Thoracic aorta (tissue), 2 donors: Measurements from ENCODE around the gene GAB2. TPM values are rescaled to one million over a fixed set of nuclear protein-coding genes. Genes with fewer than 3 reads are reported as not detected.

Source experiments
- ATAC-seq: fragments of 150-250 bp; one replicate; pipeline ENCODE4 v1.8.0; 2017; ENCODE audit warnings: low read depth; ENCODE audit not compliant: insufficient number of reproducible peaks, low FRiP score
- DNase-seq: peaks from one replicate; pipeline ENCODE4 v3.0.0-alpha.2; 2020; ENCODE audit warnings: low spot score
- H3K27ac ChIP-seq, 2 donors: fragments of 200-600 bp; sonication (generic); 1 replicate in 1 of 2; 2 replicates in 1 of 2; pipeline ENCODE4 v1.5.1; 2016; ENCODE audit warnings: mild to moderate bottlenecking in 2 of 2, moderate library complexity in 2 of 2
- H3K27me3 ChIP-seq: fragments of 200-600 bp; sonication (generic); replicated peaks from 2 replicates; pipeline ENCODE4 v1.6.0; 2016; ENCODE audit warnings: mild to moderate bottlenecking; ENCODE audit not compliant: insufficient read depth
- H3K36me3 ChIP-seq: fragments of 200-600 bp; sonication (generic); one replicate; pipeline ENCODE4 v1.5.1; 2016
- H3K4me1 ChIP-seq, 2 donors: fragments of 200-600 bp; sonication (generic); 1 replicate in 1 of 2; 2 replicates in 1 of 2; pipeline versions ENCODE4 v1.5.1 to v1.6.0; 2016; ENCODE audit warnings: low read depth in 2 of 2, mild to moderate bottlenecking in 1 of 2; ENCODE audit not compliant: control insufficient read depth in 1 of 2
- H3K4me3 ChIP-seq: fragments of 200-600 bp; sonication (generic); 2 replicates; pipeline ENCODE4 v1.5.1; 2016; ENCODE audit warnings: mild to moderate bottlenecking
- H3K9me3 ChIP-seq: fragments of 200-600 bp; sonication (generic); 2 replicates; pipeline ENCODE4 v1.5.1; 2016
- total RNA-seq, 2 donors: library from RNA; depleted of rRNA; stranded (reverse); fragments of >200 nt; gene quantifications; one replicate each; pipeline versions ENCODE4 v1.1.0 to v1.2.3, GENCODE V29; 2016
- TF ChIP-seq, protein P1 (sequence below): fragments of 200-600 bp; sonication (generic); IDR thresholded peaks from one replicate; pipeline ENCODE4 v1.5.1; 2019; ENCODE audit warnings: antibody characterized with exemption

The GAB2 gene
- total RNA-seq, 2 donors from 2014 or later, result 65.4 to 91.5 TPM

DNA sequence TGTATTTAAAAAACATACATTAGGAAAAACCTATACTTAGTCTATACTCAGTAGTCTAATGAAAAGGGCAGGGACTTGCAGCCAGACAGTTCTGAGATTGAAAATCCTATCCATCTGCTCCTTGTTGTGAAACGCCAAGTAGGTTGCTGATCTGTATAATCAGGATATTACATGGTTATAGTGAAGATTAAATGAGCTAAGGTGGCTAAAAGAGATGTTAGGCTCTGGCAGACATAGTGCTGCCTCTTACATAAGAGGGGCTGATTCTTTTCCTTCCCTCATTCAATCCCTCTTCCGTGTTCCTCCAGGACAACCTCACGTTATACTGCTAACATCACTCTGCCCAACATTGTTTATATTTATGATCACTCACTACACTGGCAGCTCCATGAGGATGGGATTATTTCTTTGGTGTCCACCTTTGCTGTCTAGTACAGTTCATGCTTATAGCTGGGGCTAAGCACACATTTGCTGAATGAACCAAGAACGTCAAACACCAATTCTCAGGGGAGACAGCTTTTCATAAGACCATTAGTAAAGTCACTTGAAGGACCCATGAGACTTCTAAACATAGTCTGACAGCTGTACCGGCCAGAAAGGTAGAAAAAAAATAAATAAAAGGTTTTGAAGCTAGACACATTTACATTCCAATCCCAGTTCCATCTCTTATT, 46.3 kb downstream of the GAB2 start:
- no peaks in the 10 kb centered on the region for H3K27me3 ChIP-seq
- peaks cover 37 to 55% of the 10 kb centered on the region in 2 donors for H3K4me1 ChIP-seq
- peak overlapping the region in 1 of 2 donors; percentile 53 for H3K27ac ChIP-seq
- H3K36me3 ChIP-seq, result no peaks in the 10 kb centered on the region
- H3K4me3 ChIP-seq, result no peak overlapping the region
- TF ChIP-seq, protein P1, sequence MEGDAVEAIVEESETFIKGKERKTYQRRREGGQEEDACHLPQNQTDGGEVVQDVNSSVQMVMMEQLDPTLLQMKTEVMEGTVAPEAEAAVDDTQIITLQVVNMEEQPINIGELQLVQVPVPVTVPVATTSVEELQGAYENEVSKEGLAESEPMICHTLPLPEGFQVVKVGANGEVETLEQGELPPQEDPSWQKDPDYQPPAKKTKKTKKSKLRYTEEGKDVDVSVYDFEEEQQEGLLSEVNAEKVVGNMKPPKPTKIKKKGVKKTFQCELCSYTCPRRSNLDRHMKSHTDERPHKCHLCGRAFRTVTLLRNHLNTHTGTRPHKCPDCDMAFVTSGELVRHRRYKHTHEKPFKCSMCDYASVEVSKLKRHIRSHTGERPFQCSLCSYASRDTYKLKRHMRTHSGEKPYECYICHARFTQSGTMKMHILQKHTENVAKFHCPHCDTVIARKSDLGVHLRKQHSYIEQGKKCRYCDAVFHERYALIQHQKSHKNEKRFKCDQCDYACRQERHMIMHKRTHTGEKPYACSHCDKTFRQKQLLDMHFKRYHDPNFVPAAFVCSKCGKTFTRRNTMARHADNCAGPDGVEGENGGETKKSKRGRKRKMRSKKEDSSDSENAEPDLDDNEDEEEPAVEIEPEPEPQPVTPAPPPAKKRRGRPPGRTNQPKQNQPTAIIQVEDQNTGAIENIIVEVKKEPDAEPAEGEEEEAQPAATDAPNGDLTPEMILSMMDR, result no peak
- no peaks in the 10 kb centered on the region for H3K9me3 ChIP-seq
- DNase-seq (no peak), ATAC-seq (no peak)

DNA sequence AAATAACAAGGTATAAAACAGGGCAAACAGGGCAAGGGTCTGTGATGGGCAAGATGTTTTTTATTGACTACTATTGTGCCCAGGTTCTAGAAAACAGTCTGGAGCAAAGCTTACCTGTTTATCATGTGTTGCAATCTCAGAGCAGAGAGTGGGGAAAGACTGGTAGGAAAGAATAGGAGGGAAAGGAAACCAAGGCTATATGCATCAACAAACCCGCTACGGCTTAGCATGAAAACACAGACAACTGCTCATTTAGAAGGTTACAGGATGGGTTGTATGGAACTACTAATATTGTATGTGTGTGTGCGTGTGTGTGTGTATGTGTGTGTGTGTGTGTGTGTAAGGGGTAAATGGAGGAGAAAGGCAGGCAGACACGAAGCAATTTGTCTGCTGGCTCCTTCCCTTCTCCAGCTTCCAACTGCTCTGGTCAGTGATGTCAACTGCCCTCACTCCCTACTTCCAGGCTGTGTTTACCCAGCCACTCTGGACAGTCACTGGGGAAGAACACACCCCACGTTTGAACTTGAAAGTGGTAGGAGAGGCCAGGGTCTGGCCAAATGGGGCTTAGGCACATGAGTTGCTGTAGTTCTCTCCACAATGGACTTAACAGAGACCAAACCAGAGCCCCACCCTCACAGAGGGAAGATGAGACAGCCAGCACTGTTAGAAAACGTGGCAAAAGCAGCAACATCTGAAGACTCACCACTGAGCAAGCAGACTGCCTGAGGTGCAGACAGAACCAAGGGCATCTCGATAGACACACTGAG, 47.0 kb downstream of the GAB2 start:
- TF ChIP-seq, protein P1, result no peak
- H3K9me3 ChIP-seq, result no peaks in the 10 kb centered on the region
- DNase-seq (no peak), ATAC-seq (no peak)
- H3K4me3 ChIP-seq, result no peak overlapping the region
- no peaks in the 10 kb centered on the region for H3K36me3 ChIP-seq
- H3K27me3 ChIP-seq, result no peaks in the 10 kb centered on the region
- H3K4me1 ChIP-seq, result peaks cover 34 to 59% of the 10 kb centered on the region in 2 donors
- H3K27ac ChIP-seq, result peak overlapping the region in 1 of 2 donors; percentile 53

GRCh38 chr11:78365381-78365792, 52.2 kb downstream of the GAB2 start:
- H3K27me3 ChIP-seq, result no peaks in the 10 kb centered on the region
- no peaks in the 10 kb centered on the region for H3K9me3 ChIP-seq
- DNase-seq, result no peak
- no peak overlapping the region for H3K27ac ChIP-seq
- peak overlapping the region; percentile 1 for H3K4me3 ChIP-seq
- TF ChIP-seq, protein P1, result no peak
- no peak for ATAC-seq
- H3K36me3 ChIP-seq, result no peaks in the 10 kb centered on the region
- H3K4me1 ChIP-seq, result peaks cover 22 to 38% of the 10 kb centered on the region in 2 donors

GRCh38 chr11:78364128-78364751, 53.4 kb downstream of the GAB2 start:
- H3K4me1 ChIP-seq, result peaks cover 32 to 47% of the 10 kb centered on the region in 2 donors
- H3K27ac ChIP-seq, result no peak overlapping the region
- H3K9me3 ChIP-seq, result no peaks in the 10 kb centered on the region
- no peak overlapping the region for H3K4me3 ChIP-seq
- DNase-seq (no peak), ATAC-seq (no peak)
- H3K36me3 ChIP-seq, result no peaks in the 10 kb centered on the region
- H3K27me3 ChIP-seq, result no peaks in the 10 kb centered on the region
- TF ChIP-seq, protein P1, result no peak

DNA sequence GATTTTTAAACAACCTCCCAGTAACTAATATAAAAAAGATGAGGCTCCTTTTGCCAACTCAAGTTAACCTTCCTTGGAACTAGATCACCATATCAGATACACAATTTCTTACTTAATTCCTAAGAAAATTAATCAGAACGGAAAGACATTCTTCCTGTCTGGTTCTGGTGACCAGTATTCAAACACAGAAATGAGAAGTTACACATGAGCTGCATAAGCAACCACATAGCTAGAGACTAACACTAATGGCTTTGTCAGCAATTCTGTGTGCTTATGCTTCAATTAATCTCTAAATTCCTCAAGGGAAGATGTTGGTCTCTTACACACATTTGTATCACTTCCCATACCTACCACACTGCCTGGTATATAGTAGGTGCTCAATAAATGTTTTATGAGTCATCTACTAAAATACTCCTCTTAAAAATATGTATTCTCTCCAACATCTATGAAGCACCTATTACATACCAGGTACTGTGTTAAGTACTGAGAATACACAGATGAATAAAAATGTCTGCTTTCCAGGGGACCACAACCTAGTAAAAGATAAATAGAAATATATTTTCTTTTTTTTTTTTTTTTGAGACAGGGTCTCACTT, 54.5 kb downstream of the GAB2 start:
- DNase-seq, result no peak
- H3K36me3 ChIP-seq, result no peaks in the 10 kb centered on the region
- no peak for ATAC-seq
- no peak overlapping the region for H3K4me3 ChIP-seq
- no peaks in the 10 kb centered on the region for H3K9me3 ChIP-seq
- no peak overlapping the region for H3K27ac ChIP-seq
- H3K4me1 ChIP-seq, result peaks cover 32 to 54% of the 10 kb centered on the region in 2 donors
- TF ChIP-seq, protein P1, result no peak
- H3K27me3 ChIP-seq, result no peaks in the 10 kb centered on the region
